Measurements from ENCODE around the gene YAE1.

The YAE1 gene

GRCh38 chr7:39529582-39529981, 36.6 kb upstream of the YAE1 start:
- H3K18ac ChIP-seq (ENCODE audit: low read depth in 1 of 2, low read length in 2 of 2), result no peak overlapping the region
- H2AK5ac ChIP-seq (ENCODE audit: low read length, severe bottlenecking), result no peak overlapping the region
- H2AFZ ChIP-seq (ENCODE audit: low read depth, low read length), result no peak overlapping the region
- no peak overlapping the region for H3K23ac ChIP-seq (ENCODE audit: low read length in 2 of 2)
- no peak overlapping the region for H4K8ac ChIP-seq (ENCODE audit: low read length)
- H3K9ac ChIP-seq (ENCODE audit: low read length), result no peak overlapping the region
- no peak overlapping the region for H3K4ac ChIP-seq (ENCODE audit: low read depth in 1 of 2, low read length in 2 of 2)
- DNase-seq, result no peak
- H3K4me2 ChIP-seq (ENCODE audit: low read length, poor library complexity, severe bottlenecking), result no peak overlapping the region
- H3K4me1 ChIP-seq (ENCODE audit: control insufficient read depth, insufficient read depth, low read depth, low read length), result no peaks in the 10 kb centered on the region
- no peak overlapping the region for H2BK120ac ChIP-seq (ENCODE audit: low read depth, low read length)
- no peak overlapping the region for H3K27ac ChIP-seq (ENCODE audit: low read length, poor library complexity, severe bottlenecking)
- no peaks in the 10 kb centered on the region for H3K9me3 ChIP-seq (ENCODE audit: control insufficient read depth, low read length)
- H3K36me3 ChIP-seq (ENCODE audit: control insufficient read depth in 1 of 2, insufficient read depth in 2 of 2, low read depth in 1 of 2, low read length in 2 of 2), result no peaks in the 10 kb centered on the region
- no peak overlapping the region for H2BK15ac ChIP-seq (ENCODE audit: low read depth, poor library complexity, severe bottlenecking)
- H2BK5ac ChIP-seq (ENCODE audit: low read depth, low read length, poor library complexity, severe bottlenecking), result no peak overlapping the region
- H2BK12ac ChIP-seq (ENCODE audit: low read length in 2 of 2), result no peak overlapping the region
- no peaks in the 10 kb centered on the region for H3K79me1 ChIP-seq (replicated peaks; ENCODE audit: low read length, poor library complexity, severe bottlenecking)
- H3K14ac ChIP-seq (ENCODE audit: low read length in 2 of 2), result no peak overlapping the region
- no peak overlapping the region for H4K91ac ChIP-seq (ENCODE audit: low read length)
- peaks cover 11 to 34% of the 10 kb centered on the region in 2 experiments for H3K27me3 ChIP-seq (ENCODE audit: control insufficient read depth in 1 of 2, insufficient read depth in 1 of 2, low read length in 2 of 2)
- no peak overlapping the region for H3K4me3 ChIP-seq (ENCODE audit: insufficient read depth in 1 of 2, low read depth in 1 of 2, low read length in 2 of 2)
- WGBS, result 96% methylated on average over 3 of the region's 3 CpGs

GRCh38 chr7:39530971-39531370, 35.2 kb upstream of the YAE1 start:
- Histone ChIP-seq H3K27me3 (ENCODE audit: control insufficient read depth in 1 of 2, insufficient read depth in 1 of 2, low read length in 2 of 2) (peaks cover 15 to 34% of the 10 kb centered on the region in 2 experiments), H3K23ac (ENCODE audit: low read length in 2 of 2) (no peak overlapping the region), H2BK5ac (ENCODE audit: low read depth, low read length, poor library complexity, severe bottlenecking) (no peak overlapping the region), H4K8ac (ENCODE audit: low read length) (no peak overlapping the region), H3K9ac (ENCODE audit: low read length) (no peak overlapping the region), H2AK5ac (ENCODE audit: low read length, severe bottlenecking) (no peak overlapping the region), H3K9me3 (ENCODE audit: control insufficient read depth, low read length) (no peaks in the 10 kb centered on the region), H2AFZ (ENCODE audit: low read depth, low read length) (no peak overlapping the region), H3K4ac (ENCODE audit: low read depth in 1 of 2, low read length in 2 of 2) (no peak overlapping the region), H3K79me1 (replicated peaks; ENCODE audit: low read length, poor library complexity, severe bottlenecking) (no peaks in the 10 kb centered on the region), H3K14ac (ENCODE audit: low read length in 2 of 2) (no peak overlapping the region), H2BK15ac (ENCODE audit: low read depth, poor library complexity, severe bottlenecking) (no peak overlapping the region), H3K4me1 (ENCODE audit: control insufficient read depth, insufficient read depth, low read depth, low read length) (no peaks in the 10 kb centered on the region), H2BK12ac (ENCODE audit: low read length in 2 of 2) (no peak overlapping the region), H3K27ac (ENCODE audit: low read length, poor library complexity, severe bottlenecking) (no peak overlapping the region), H3K4me3 (ENCODE audit: insufficient read depth in 1 of 2, low read depth in 1 of 2, low read length in 2 of 2) (no peak overlapping the region), H3K18ac (ENCODE audit: low read depth in 1 of 2, low read length in 2 of 2) (no peak overlapping the region), H4K91ac (ENCODE audit: low read length) (no peak overlapping the region), H3K4me2 (ENCODE audit: low read length, poor library complexity, severe bottlenecking) (no peak overlapping the region), H3K36me3 (ENCODE audit: control insufficient read depth in 1 of 2, insufficient read depth in 2 of 2, low read depth in 1 of 2, low read length in 2 of 2) (no peaks in the 10 kb centered on the region), H2BK120ac (ENCODE audit: low read depth, low read length) (no peak overlapping the region)
- 64% methylated on average over 7 of the region's 7 CpGs for WGBS
- DNase-seq, result no peak

GRCh38 chr7:39531818-39532217, 34.4 kb upstream of the YAE1 start:
- no peak overlapping the region for H2BK15ac ChIP-seq (ENCODE audit: low read depth, poor library complexity, severe bottlenecking)
- no peak overlapping the region for H3K4ac ChIP-seq (ENCODE audit: low read depth in 1 of 2, low read length in 2 of 2)
- H2AK5ac ChIP-seq (ENCODE audit: low read length, severe bottlenecking), result no peak overlapping the region
- H3K23ac ChIP-seq (ENCODE audit: low read length in 2 of 2), result no peak overlapping the region
- H3K27ac ChIP-seq (ENCODE audit: low read length, poor library complexity, severe bottlenecking), result no peak overlapping the region
- no peak overlapping the region for H2AFZ ChIP-seq (ENCODE audit: low read depth, low read length)
- no peaks in the 10 kb centered on the region for H3K79me1 ChIP-seq (replicated peaks; ENCODE audit: low read length, poor library complexity, severe bottlenecking)
- no peak for DNase-seq
- no peak overlapping the region for H3K9ac ChIP-seq (ENCODE audit: low read length)
- H3K4me3 ChIP-seq (ENCODE audit: insufficient read depth in 1 of 2, low read depth in 1 of 2, low read length in 2 of 2), result no peak overlapping the region
- peaks cover 15 to 34% of the 10 kb centered on the region in 2 experiments for H3K27me3 ChIP-seq (ENCODE audit: control insufficient read depth in 1 of 2, insufficient read depth in 1 of 2, low read length in 2 of 2)
- no peak overlapping the region for H4K91ac ChIP-seq (ENCODE audit: low read length)
- H3K18ac ChIP-seq (ENCODE audit: low read depth in 1 of 2, low read length in 2 of 2), result no peak overlapping the region
- H3K4me2 ChIP-seq (ENCODE audit: low read length, poor library complexity, severe bottlenecking), result no peak overlapping the region
- H3K36me3 ChIP-seq (ENCODE audit: control insufficient read depth in 1 of 2, insufficient read depth in 2 of 2, low read depth in 1 of 2, low read length in 2 of 2), result no peaks in the 10 kb centered on the region
- no peak overlapping the region for H3K14ac ChIP-seq (ENCODE audit: low read length in 2 of 2)
- H2BK5ac ChIP-seq (ENCODE audit: low read depth, low read length, poor library complexity, severe bottlenecking), result no peak overlapping the region
- 93% methylated on average over 5 of the region's 5 CpGs for WGBS
- H2BK120ac ChIP-seq (ENCODE audit: low read depth, low read length), result no peak overlapping the region
- H2BK12ac ChIP-seq (ENCODE audit: low read length in 2 of 2), result no peak overlapping the region
- no peak overlapping the region for H4K8ac ChIP-seq (ENCODE audit: low read length)
- H3K4me1 ChIP-seq (ENCODE audit: control insufficient read depth, insufficient read depth, low read depth, low read length), result no peaks in the 10 kb centered on the region
- no peaks in the 10 kb centered on the region for H3K9me3 ChIP-seq (ENCODE audit: control insufficient read depth, low read length)

GRCh38 chr7:39532832-39533231, 33.4 kb upstream of the YAE1 start:
- Histone ChIP-seq H2BK5ac (ENCODE audit: low read depth, low read length, poor library complexity, severe bottlenecking) (no peak overlapping the region), H2BK15ac (ENCODE audit: low read depth, poor library complexity, severe bottlenecking) (no peak overlapping the region), H2BK120ac (ENCODE audit: low read depth, low read length) (no peak overlapping the region), H3K4me2 (ENCODE audit: low read length, poor library complexity, severe bottlenecking) (no peak overlapping the region), H2AK5ac (ENCODE audit: low read length, severe bottlenecking) (no peak overlapping the region), H4K8ac (ENCODE audit: low read length) (no peak overlapping the region), H3K4me1 (ENCODE audit: control insufficient read depth, insufficient read depth, low read depth, low read length) (no peaks in the 10 kb centered on the region), H3K27me3 (ENCODE audit: control insufficient read depth in 1 of 2, insufficient read depth in 1 of 2, low read length in 2 of 2) (peaks cover 10 to 39% of the 10 kb centered on the region in 2 experiments), H4K91ac (ENCODE audit: low read length) (no peak overlapping the region), H3K27ac (ENCODE audit: low read length, poor library complexity, severe bottlenecking) (no peak overlapping the region), H3K4me3 (ENCODE audit: insufficient read depth in 1 of 2, low read depth in 1 of 2, low read length in 2 of 2) (no peak overlapping the region), H2BK12ac (ENCODE audit: low read length in 2 of 2) (no peak overlapping the region), H3K9ac (ENCODE audit: low read length) (no peak overlapping the region), H3K9me3 (ENCODE audit: control insufficient read depth, low read length) (no peaks in the 10 kb centered on the region), H3K79me1 (replicated peaks; ENCODE audit: low read length, poor library complexity, severe bottlenecking) (no peaks in the 10 kb centered on the region), H3K18ac (ENCODE audit: low read depth in 1 of 2, low read length in 2 of 2) (no peak overlapping the region), H3K14ac (ENCODE audit: low read length in 2 of 2) (no peak overlapping the region), H2AFZ (ENCODE audit: low read depth, low read length) (no peak overlapping the region), H3K36me3 (ENCODE audit: control insufficient read depth in 1 of 2, insufficient read depth in 2 of 2, low read depth in 1 of 2, low read length in 2 of 2) (no peaks in the 10 kb centered on the region), H3K4ac (ENCODE audit: low read depth in 1 of 2, low read length in 2 of 2) (no peak overlapping the region), H3K23ac (ENCODE audit: low read length in 2 of 2) (no peak overlapping the region)
- DNase-seq, result no peak
- WGBS, result 84% methylated on average over 4 of the region's 4 CpGs

All from mesenchymal stem cell (in vitro differentiated cells and primary cell).